NCI-H2196 (cell line): Measurements from ENCODE around the gene PIGC.
"Not testable (repeated sequence)": the region's sequence is repeated elsewhere in the genome, so short reads cannot be mapped to it uniquely, and the experiment has no call there.

Source experiments
- DNase-seq: peaks from one replicate; lab custom pipeline; 2025; ENCODE audit not compliant: unreplicated experiment; lab: John Stamatoyannopoulos, UW

Gene PIGC

DNA sequence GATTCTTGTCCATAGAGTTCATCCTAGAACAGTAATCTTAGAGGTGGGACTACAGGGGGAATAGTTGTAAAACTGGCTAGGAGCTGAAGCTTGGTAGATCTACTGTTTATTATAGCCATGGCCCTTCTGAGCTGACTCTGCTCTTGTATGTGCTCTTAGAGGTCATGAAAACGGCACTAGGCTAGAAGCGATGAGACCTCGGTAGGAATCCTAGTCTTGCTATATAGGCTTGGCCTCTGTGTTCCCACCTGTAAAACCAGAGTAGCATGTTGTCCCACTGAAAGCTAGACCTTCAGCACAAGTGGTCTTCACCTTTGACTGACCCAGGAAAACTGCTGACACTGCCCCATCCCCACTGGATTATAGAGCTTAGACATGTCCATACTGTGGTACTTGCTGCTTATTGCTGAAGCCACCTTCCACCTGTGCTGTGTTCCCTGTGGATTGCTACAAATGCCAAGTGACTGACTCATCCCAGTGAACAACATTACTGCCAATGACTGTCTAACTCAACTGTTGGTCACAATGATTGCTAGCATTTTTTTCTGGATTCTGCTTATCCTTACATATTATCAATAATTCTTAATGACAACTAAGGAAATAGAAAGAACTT lies 23.0 kb upstream of the PIGC start:
- no peak for DNase-seq

DNA sequence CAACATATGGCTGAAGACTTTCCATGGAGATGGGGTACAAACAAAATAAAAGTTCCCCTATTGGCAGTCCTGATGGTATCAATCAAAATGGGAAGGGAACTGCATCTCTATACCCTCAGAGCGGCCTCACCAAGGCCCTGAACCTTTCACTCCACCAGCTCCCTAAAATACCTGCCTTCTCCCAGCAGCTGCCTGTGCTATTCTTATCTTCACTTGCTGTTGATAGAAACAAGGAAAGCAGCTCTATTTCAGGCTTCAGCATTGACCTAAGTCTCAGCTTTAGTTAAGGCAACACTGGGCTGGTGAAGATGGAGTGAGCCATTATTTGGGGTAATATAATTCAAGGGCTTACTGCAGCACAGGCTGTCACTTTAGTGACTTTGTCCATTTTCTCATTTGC lies 21.7 kb upstream of the PIGC start:
- DNase-seq: no peak

DNA sequence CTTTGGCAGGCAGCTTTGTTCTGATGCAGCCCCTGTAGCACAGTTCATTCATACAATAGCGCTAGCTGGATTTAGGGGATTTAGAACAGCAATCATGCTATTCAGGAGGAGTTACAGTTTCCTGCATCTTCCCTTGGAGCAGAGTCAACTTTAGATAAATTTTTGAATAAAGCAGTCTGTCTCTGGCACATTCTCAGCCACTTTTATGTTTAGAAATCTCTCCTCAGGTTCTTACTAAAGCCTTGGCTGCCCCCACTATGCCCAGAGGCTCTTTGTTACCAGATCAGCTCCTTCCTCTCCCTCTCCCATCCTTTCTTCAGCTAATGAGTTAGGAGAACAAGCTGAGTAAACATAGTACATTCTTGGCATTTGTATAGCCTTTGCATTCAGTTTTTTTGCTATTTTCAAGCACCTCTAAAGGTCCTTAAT lies 17.0 kb upstream of the PIGC start:
- no peak for DNase-seq

DNA sequence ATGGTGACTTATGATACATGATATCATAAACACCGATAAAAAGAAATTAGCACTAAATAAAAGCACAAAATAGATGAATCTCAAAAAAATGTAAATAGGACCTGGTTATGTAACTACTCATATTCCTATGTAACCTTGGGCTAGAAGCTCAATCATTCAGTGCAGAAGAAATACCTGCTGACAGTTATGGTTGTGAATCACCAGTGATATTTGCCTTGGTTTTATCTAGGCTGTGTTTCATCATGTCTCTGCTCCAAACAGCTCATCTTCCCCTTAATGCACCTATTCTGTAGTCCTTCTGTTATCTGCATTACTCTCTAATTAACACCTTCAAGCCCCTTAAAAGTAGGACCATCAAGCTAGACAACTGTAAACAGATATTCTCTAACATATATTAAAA lies 16.3 kb upstream of the PIGC start:
- DNase-seq: no peak

DNA sequence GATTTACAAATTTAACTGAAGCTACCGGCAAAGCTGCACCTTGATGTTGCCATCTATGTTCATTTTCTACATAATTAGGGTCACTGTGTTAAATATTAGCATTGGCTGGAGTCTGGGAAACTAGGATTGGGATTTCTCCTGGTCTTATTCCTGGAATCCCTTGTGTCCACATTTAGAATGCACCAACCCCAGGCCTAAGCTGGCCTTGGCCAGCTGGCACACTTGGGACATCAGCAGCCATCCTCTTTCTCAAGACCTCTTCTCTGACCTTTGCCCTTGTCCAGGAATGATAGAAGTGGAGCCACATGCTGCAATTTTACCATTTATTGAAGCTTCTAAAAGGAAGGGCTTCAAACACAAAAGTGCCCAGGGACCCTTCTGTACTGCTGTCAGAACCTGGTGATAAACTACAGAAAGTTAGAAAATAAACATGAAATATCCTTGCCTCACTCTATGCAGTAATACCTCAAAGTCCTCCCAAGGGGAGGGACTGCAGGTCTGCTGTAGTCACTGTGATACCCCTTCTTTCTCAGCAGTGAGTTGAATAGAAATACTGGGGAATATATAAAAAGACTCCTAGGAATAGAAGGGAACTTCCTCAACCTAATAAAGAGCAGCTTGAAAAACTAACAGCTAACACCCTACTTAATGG lies 13.7 kb upstream of the PIGC start:
- no peak for DNase-seq

DNA sequence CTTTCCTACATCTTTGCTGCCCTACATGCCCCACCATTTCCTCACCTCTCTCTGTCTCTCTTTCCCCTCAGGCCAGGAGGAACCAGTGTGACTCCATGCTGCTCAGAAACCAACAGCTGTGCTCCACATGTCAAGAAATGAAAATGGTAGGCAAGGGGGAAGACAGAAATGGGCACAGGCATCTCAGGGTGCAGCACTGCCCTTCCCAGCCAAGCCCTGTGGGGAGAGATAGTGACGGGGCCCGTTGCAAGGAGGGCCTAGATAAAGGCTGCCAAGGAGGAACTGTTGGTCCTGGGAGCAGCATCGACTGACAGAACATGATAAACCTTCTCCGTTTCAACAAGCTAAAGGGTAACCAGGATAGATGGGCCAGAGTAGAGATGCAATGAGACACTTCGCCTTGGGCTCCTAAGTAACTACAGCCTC lies 12.5 kb upstream of the PIGC start:
- no peak for DNase-seq

DNA sequence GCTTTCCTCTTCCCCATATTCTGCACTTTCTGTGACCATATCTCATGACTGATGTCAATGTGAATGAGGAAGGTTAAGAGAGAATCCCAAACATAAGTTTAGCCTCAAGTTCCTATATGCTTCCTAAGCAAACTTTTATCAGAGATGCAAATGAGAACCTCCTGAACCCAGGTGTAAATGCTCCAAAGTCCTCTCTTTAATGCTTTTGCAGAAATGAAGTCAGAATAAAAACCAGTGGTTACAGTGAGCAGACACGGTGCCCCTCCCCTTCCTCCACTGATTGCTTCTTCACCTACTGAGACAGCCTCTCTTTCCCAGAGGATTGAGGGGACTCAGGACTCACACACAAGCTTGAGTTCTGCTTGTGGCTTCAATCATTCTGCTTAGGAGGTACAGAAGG lies 11.6 kb upstream of the PIGC start:
- no peak for DNase-seq

DNA sequence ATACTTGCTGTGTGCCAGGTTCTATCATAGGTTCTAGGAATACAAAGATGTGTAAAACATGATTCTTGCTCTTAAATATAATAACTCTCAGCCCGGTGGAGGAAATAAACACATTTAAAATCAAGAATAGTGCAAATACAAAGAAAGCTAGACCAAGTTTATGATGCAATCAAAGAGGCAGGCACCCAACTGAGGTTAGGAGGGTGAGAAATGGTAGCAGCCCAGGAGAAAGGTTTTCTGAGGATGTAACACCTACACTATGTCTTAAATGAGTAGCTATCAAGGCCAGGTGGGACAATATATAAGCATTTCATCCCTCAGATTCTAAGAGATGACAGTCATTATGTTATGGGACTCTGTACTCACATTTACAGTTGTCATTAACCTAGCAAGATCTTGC lies 9.7 kb upstream of the PIGC start:
- no peak for DNase-seq

DNA sequence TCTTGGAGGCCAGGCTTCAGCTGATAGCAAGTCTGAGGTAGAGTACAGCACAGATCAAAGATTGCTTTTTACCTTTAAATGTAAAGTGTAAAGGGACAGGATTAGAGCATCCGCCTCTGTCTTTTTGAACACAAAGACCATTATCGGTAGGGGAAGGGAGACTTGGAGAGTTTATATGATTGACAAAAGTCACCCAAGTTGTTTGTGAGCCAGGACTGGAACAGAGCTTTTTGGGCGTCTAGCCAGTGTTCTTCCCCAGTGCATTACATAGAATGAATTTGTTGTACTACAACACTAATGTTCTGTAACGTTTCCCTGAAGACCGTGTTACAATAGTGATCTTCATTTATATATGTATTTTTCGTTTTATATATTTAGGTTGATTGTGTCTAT lies 9.3 kb upstream of the PIGC start:
- DNase-seq: no peak

DNA sequence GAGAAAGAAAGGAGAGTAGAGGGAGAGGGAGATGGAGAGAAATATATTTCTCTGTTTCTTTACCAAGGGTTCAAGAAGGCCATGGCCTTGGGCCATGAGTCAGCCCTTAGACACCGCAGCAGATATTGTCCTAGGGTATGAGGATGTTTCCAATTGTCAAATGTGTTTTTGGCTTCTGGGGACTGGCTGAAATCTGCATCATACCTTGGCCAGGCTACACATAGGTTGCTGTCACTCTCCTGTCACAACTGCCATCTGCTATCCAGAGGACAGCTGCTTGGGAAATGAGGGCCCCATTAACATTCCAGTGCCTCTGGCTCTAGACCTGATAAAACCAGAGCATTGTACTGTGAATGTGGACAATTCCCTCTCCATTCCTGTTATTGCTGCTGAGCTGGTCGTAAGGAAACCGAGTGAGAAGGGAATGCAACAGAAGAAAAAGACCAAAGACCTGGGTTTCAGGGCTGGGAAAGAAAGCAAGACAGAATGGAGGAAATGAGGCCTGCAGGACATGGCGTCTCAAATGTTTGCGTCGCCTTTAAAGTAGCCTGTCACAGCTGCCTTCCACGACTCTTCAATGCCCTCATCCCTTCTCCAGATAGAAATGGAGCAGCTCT lies 8.8 kb upstream of the PIGC start:
- DNase-seq: no peak

DNA sequence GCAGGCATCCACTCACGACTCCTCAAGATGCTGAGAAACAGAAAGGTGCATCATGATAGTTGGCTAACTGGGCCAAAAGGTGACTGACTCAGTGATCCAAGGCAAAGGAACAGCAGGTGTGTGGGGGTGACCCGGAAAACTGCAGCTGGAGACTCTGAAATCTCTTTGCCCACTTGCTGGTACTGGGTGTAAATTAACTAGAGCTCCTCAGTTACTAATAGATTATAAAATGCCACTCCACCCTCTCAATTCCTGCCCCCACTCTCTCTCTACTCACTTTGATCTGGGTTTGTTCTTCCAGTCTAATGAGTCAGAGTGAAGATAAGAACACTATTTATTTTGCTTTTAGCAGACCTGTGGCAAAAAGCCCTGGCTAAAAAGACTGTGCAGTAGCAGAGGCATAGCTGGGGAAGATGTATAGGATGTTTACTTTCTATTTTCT lies 7.2 kb upstream of the PIGC start:
- no peak for DNase-seq

DNA sequence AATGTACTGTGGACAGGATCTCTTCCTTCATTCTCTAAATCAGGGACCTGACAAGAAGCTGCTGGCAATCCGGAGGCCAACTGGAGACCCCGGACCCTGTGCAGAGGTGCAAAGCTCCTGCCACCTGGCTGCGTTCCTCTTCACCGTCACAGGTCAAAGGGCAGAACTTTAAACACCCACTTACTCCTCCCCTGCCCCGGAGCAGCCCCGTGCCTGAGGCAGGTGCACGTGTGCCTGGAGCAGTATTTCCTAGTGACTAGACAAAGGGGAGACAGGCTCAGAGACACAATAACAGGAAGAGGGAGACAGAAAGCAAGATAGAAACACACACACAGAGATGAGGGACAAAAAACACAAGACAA lies 6.6 kb upstream of the PIGC start:
- no peak for DNase-seq

DNA sequence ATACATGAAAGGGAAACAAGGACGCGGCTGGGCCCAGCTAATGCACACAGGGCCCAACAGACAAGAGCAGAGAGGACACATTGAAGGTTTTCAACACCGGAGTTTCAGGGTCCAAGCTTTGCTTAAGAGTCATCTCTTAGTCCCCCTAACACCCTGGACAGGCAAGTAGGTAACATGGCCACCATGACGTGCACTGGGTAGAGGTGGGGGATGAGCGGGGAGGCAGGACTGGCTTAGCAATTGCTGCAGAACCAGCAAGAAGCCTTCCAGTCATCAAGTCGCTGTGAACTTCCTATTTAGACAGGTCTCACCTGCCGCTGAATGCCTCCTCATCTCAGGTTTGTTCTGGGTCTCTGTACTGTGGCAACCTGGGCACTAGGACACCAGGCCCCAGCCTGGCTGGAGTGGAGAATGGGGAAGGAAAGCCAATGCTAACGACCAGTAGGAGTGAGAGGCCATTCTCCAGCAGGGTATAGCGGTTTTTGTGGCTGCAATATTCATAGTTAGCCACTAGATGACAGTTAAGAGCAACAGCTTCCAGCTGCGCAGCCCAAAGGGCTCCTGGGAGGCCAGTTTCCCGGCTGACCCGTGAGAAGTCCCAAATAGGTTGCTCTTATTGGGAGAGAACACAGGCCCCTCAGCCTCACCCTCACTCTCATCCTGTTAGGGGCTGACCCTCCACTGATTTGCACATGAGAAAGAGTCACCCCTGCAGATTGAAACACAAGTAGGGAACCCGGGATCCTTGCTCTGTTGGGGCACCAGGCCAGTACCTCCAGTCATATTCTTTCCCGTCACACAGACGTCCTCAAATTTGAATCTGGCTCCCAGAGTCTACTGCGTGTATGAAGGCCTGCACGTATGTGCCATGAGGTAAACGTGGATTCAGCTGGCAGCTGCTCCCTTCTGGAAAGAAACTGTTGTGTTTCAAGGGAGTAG lies 6.0 kb upstream of the PIGC start:
- no peak for DNase-seq

DNA sequence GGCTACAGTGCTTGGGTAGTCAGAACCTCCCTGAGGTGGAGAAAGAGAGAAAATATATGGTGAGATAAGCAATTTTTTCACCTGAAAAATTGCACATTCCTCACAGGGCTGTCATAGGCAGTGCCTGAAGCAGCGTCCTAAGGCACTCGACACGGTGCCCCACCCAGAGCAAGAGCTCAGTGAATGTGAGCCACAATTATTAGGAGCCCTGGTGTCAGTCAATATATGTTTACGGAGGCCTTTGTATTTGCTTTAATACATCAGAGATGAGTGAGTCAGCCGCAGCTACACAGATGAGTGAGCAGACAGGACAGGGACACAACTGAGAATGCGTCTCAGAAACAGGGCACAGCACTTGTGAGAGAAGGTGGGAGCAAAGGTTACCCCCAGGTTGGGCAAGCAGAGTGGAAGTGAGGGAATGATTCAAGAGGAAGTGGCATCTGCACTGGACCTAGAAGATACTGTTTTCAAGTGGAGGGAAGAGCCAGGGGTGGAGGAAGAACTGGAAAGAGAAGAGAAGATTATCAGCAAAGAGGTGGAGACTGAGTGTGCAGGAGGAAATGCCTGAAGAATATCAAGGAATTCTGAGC lies 5.2 kb upstream of the PIGC start:
- no peak for DNase-seq

DNA sequence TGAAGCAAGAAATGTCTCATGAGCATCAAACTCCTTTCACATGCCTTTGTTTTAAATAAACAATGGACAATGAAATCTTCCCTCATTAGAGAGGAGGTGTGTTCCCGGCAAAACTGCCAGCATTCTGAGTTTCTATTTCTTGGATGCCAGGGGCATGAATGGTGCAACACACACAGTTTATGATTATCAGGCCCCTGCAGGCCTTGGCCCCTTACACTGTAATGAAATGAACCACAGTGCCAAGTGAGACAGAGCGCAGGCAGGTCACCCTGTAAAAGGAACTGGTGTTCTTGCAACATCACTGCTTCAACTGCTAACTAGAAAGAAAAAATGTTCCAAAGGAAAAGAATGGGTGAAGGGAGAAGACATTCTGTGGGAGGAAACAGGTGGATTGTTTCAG lies 3.8 kb upstream of the PIGC start:
- DNase-seq: no peak

DNA sequence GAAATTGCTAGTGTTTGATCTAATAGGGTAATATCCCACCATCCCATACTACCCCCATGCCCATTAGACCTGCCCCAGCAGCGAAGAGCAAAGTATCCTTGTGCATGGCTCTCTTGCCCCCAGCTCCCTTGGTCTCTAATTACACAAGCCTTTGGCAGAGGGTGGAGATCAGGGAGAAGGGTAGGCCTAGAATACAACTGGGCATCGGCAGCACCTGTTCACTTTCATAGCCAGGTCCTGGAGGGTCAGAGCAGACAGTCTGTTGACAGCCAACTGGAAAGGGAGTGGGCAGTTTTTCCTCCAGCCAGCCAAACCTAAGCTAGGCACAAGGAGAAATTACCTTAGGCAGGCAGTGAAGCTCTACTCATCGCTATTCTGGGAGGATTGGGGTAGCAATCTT lies 2.7 kb upstream of the PIGC start:
- DNase-seq: no peak

DNA sequence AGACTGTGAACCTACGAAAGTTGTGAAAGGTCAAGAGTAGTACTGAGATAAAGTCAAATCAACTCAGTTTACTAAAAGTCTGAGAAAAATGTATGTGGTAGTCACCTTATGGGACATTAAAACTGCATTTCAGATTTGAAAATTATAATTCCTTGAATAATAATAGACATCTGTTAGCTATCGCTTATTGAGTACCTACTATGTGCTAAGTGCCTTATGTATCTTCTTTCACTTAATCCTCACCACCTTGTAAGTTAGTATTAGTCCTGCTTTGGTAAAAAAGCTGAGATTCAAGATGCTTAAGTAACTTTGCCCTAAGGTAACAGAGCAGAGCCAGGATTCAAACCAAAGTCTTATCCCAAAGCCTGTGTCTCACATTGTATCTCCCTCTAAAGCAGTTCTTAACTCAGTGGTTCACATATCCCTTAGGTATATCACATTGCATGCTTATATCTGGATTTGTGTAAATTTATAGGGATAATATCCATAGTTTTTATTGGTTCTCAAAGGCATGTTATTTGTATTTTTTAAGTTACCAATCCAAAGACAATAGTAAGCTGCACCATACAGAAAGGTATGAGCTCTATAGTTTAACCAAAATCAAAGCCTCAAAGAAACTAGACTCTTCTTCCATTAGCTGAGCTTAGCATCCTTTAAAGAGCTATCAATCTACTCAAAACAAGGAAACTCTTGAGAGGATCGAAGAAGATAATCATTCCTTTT lies 865 bp downstream of the PIGC start:
- no peak for DNase-seq

DNA sequence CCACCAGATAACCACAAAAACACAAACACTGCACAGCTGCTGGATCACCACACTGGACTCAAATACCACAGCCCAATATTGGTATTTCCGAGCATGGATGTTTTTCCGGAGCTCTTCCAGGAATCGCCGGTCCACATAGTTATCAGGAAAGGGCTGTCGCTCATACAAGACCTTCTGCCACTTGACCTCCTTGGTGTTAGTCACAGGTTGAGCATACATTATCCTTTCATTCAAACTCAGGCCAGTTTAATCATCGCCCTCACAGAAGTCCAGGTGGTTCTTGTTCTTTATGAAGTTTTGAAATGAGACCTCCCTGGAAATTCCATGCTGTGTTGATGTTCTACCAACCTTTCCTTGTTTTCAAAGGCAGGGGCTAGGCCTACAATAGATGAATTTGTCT lies 1.5 kb downstream of the PIGC start:
- DNase-seq: no peak

DNA sequence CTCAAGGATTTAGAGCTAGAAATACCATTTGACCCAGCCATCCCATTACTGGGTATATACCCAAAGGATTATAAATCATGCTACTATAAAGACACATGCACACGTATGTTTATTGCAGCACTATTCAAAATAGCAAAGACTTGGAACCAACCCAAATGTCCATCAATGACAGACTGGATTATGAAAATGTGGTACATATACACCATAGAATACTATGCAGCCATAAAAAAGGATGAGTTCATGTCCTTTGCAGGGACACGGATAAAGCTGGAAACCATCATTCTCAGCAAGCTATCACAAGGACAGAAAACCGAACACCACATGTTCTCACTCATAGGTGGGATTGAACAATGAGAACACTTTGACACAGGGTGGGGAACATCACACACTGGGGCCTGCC lies 6.7 kb downstream of the PIGC start:
- DNase-seq: not testable (repeated sequence)

DNA sequence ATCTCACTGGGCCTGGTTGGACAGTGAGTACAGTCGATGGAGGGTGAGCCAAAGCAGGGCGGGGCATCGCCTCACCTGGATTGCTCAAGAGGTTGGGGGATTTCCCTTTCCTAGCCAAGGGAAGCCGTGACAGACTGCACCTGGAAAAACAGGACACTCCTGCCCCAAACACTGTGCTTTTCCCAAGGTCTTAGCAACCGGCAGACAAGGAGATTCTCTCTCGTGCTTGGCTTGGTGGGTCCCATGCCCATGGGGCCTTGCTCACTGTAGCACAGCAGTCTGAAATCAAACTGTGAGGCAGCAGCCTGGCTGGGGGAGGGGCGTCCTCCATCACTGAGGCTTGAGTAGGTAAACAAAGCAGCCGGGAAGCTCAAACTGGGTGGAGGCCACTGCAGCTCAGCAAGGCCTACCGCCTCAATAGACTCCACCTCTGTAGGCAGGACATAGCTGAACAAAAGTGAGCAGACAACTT lies 12.1 kb downstream of the PIGC start:
- no peak for DNase-seq

DNA sequence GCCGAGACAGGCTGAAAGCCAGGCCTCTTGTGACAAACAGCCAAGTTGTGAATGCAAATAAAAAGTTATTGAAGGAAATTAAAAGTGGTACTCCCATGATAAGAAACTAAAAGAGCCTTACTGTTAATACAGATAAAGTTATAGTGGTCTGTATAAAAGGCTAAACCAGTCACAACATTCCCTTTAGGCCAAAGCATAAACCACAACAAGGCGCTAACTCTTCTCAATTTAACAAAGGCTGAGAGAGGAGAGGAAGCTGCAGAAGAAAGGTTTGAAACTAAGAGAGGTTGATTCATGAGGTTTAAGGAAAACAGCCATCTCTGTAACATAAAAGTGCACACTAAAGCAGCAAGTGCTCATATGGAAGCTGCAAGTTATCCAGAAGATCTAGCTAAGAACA lies 12.7 kb downstream of the PIGC start:
- DNase-seq: no peak
